ENCODE measurements around the gene LTA4H.

LTA4H gene

GRCh38 chr12:95953000-95953399 lies 82.4 kb downstream of the LTA4H start:
- no peak for ATAC-seq

DNA sequence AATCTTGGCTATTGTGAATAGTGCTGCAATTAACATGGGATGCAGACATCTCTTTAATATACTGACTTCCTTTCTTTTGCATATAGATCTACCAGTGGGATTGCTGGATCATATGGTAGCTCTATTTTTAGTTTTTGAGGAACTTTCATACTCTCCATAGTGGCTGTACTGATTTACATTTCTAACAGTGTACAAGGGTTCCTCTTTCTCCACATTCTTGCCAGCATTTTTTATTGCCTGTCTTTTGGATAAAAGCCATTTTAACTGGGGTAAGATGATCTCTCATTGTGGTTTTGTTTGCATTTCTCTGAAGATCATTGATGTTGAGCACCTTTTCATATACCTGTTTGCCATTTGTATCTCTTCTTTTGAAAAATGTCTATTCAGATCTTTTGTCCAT lies 83.9 kb downstream of the LTA4H start:
- ATAC-seq: no peak
